NCI-H82 treated with DMSO at 0.1 percent for 48 hours (cell line): ENCODE measurements around the gene PON2.
"Not testable (repeated sequence)": the region's sequence is repeated elsewhere in the genome, so short reads cannot be mapped to it uniquely, and the experiment has no call there.

Experiments
- DNase-seq: peaks from one replicate; lab custom pipeline; 2025; ENCODE audit not compliant: unreplicated experiment; lab: John Stamatoyannopoulos, UW

The PON2 gene

GRCh38 chr7:95405800-95406199 is 29.0 kb downstream of the PON2 start:
- DNase-seq, result no peak

GRCh38 chr7:95405208-95405607 is 29.6 kb downstream of the PON2 start:
- no peak for DNase-seq

- no peak for DNase-seq
Observed at GRCh38 chr7:95404316-95404865, 30.4 kb downstream of the PON2 start.

GRCh38 chr7:95398155-95398940 is 36.5 kb downstream of the PON2 start:
- DNase-seq, result peak; percentile 40

GRCh38 chr7:95397381-95397780 is 37.4 kb downstream of the PON2 start:
- DNase-seq, result no peak

GRCh38 chr7:95396136-95397032 is 38.4 kb downstream of the PON2 start, which contains the start of gene PON3:
Gene PON3, minus strand, starts transcription at chr7:95396375. Its CDS starts 25 bp downstream, at chr7:95396350.
- DNase-seq, result no peak

GRCh38 chr7:95395755-95396135 is 39.1 kb downstream of the PON2 start:
- DNase-seq, result no peak

GRCh38 chr7:95394370-95394769 is 40.5 kb downstream of the PON2 start:
- no peak for DNase-seq

GRCh38 chr7:95391761-95392160 is 43.1 kb downstream of the PON2 start:
- no peak for DNase-seq

GRCh38 chr7:95389516-95389915 is 45.3 kb downstream of the PON2 start:
- DNase-seq, result no peak

GRCh38 chr7:95379457-95379856 is 55.4 kb downstream of the PON2 start:
- not testable (repeated sequence) for DNase-seq

- no peak for DNase-seq
Observed at GRCh38 chr7:95376632-95377400, 58.0 kb downstream of the PON2 start.

GRCh38 chr7:95375591-95376257 is 59.1 kb downstream of the PON2 start:
- DNase-seq, result no peak

- no peak for DNase-seq
Observed at GRCh38 chr7:95373323-95373722, 61.5 kb downstream of the PON2 start.

- DNase-seq, result no peak
Observed at GRCh38 chr7:95368235-95368634, 66.6 kb downstream of the PON2 start.

GRCh38 chr7:95367606-95368005 is 67.2 kb downstream of the PON2 start:
- no peak for DNase-seq

GRCh38 chr7:95365151-95365550 is 69.7 kb downstream of the PON2 start:
- DNase-seq, result no peak

GRCh38 chr7:95357623-95358022 is 77.2 kb downstream of the PON2 start:
- no peak for DNase-seq
